Bronchial epithelial cell (primary cell): Measurements from ENCODE around the gene MICAL1. TPM values are rescaled to one million over a fixed set of nuclear protein-coding genes. Genes with fewer than 3 reads are reported as not detected.

Source experiments
- DNase-seq: peaks from one replicate; pipeline ENCODE4 v3.0.0-alpha.2; 2010; ENCODE audit warnings: low read depth
- FAIRE-seq: peaks from 2 replicates; lab custom pipeline; 2011; peaks lifted over from hg19 to GRCh38; lab: Jason Lieb, UNC
- H3K27me3 ChIP-seq: 2 replicates; pipeline ENCODE4 v1.5.1; 2011; ENCODE audit warnings: low read length; ENCODE audit not compliant: control insufficient read depth, insufficient read depth
- H3K36me3 ChIP-seq: 2 replicates; pipeline ENCODE4 v1.5.1; 2011; ENCODE audit warnings: low read length; ENCODE audit not compliant: control insufficient read depth, insufficient read depth
- H3K4me3 ChIP-seq: 2 replicates; pipeline ENCODE4 v1.5.1; 2011; ENCODE audit warnings: mild to moderate bottlenecking, low read depth, low read length, control low read depth
- CTCF ChIP-seq: IDR thresholded peaks from 2 replicates; pipeline ENCODE4 v1.5.1; 2011; ENCODE audit warnings: mild to moderate bottlenecking, moderate library complexity, low read length, control low read depth, inconsistent platforms; ENCODE audit not compliant: insufficient read depth, severe bottlenecking
- total RNA-seq: library from RNA; depleted of rRNA; stranded (reverse); fragments of >200 nt; gene quantifications from 2 replicates; pipeline ENCODE4 v1.2.1, GENCODE V29; 2014

The MICAL1 gene
- total RNA-seq, 1 donor from 2014 or later: 14.2 TPM

GRCh38 chr6:109447087-109447486 lies 8.5 kb downstream of the MICAL1 start:
- FAIRE-seq: no peak
- peaks cover 15% of the 10 kb centered on the region for H3K36me3 ChIP-seq
- no peak for DNase-seq
- no peak for TF ChIP-seq CTCF
- H3K27me3 ChIP-seq: no peaks in the 10 kb centered on the region
- H3K4me3 ChIP-seq: no peak overlapping the region

DNA sequence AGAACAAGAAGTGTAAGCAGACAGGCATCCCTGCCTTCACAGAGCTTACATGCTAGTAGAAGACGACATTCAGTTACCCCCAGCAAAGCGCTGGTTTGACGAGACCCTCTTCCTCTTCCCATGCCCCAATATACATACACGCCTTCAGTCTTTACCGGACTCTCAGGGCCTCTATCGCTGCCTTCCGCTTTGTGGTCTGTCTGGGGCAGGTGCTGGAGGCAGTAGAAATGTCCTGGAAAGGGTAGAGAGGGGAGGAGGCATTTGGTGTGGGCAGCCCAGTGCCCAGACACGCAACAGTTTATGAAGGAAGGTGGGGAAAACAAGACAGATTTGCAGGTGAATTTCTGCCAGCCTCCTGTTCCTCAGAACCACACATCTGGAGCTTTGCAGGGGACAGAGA lies 9.0 kb downstream of the MICAL1 start:
- TF ChIP-seq CTCF: no peak
- FAIRE-seq: no peak
- H3K27me3 ChIP-seq: no peaks in the 10 kb centered on the region

DNA sequence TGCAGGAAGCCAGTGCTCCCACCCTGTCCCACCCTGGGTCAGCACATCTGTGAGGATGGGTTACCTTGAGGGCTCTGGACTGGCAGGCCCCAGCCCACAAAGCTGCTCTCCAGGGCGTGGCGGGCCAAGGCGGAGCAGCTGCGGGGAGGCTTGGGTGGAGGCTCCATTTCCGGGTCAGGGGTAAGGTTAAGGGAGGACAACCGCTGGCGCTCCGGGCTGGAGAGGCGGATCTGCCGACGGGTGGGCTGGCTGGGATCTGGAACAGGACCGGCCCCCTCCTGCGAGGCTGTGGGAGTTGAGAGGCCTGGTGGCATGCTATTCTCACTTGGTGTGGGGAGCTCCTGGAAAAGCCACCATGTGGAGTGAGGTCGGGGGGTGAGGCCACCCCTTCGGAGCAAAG lies 9.5 kb downstream of the MICAL1 start:
- H3K27me3 ChIP-seq: no peaks in the 10 kb centered on the region

More for the DNA sequence above, 9.0 kb downstream of the MICAL1 start:
- no peak for DNase-seq
- Histone ChIP-seq H3K4me3 (no peak overlapping the region), H3K36me3 (peaks cover 15% of the 10 kb centered on the region)

GRCh38 chr6:109445382-109445781 lies 10.2 kb downstream of the MICAL1 start:
- no peaks in the 10 kb centered on the region for H3K27me3 ChIP-seq
- FAIRE-seq: peak; percentile 73
- peaks cover 15% of the 10 kb centered on the region for H3K36me3 ChIP-seq
- H3K4me3 ChIP-seq: no peak overlapping the region
- no peak for DNase-seq
- no peak for TF ChIP-seq CTCF

More for the DNA sequence above, 9.5 kb downstream of the MICAL1 start:
- DNase-seq (no peak), FAIRE-seq (no peak)
- Histone ChIP-seq H3K36me3 (peaks cover 15% of the 10 kb centered on the region), H3K4me3 (no peak overlapping the region)
- TF ChIP-seq CTCF: no peak

GRCh38 chr6:109443425-109443950 lies 12.1 kb downstream of the MICAL1 start:
- peaks cover 15% of the 10 kb centered on the region for H3K36me3 ChIP-seq
- no peak for TF ChIP-seq CTCF
- no peak for FAIRE-seq
- H3K27me3 ChIP-seq: no peaks in the 10 kb centered on the region
- no peak overlapping the region for H3K4me3 ChIP-seq
- DNase-seq: no peak

GRCh38 chr6:109442393-109442924 lies 13.1 kb downstream of the MICAL1 start:
- no peak for DNase-seq
- no peak for TF ChIP-seq CTCF
- H3K36me3 ChIP-seq: peaks cover 15% of the 10 kb centered on the region
- FAIRE-seq: no peak
- H3K4me3 ChIP-seq: no peak overlapping the region
- no peaks in the 10 kb centered on the region for H3K27me3 ChIP-seq
